ENCODE data around the gene VTI1A.

DNA sequence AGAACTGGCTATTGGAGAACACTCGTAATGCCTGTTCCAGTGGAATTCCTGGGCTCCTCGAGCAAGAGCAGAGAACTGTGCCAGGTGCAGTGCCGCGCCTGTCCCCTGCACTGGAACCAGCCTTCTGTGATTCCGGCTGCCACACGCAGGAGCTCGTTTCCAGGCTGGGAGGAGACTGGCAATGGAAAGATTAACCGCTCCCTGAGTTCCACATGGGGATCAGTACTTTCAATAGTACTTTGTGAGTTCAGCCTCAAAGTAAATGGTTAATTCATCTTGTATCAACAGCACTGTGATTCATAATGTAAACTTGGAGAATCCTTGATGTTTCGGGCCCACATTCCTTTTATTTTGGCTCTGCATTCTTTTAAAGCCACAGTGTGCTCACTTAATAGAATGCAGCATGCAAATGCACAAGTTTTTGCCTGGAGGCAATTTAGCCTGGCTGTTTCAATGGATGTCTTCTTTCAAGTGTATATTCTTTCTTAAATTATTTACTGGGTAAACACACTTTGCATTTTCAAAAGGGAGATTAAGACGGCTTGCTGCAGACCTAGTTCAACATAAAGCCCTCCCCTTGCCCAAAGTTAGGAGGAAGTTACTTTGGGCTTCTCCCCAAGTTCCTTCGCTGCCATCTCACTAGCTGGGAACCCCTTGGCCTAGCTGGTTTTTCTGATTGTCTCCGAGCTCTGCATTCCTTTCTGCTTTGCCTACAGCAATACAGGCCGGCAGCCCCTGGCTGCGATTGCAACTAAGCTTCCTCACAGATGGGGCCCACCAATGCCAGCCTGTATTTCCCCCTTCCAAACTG, 364.9 kb downstream of the VTI1A start:
- TF ChIP-seq CTCF (IDR thresholded peaks at IDR 0.05; ENCODE audit: poor library complexity, severe bottlenecking) (no peak), EP300 (conservative IDR thresholded peaks at IDR 0.05; ENCODE audit: poor library complexity, severe bottlenecking) (no peak), REST (IDR thresholded peaks at IDR 0.05; ENCODE audit: borderline replicate concordance) (no peak), EZH2 (IDR thresholded peaks at IDR 0.05; ENCODE audit: borderline replicate concordance, insufficient read depth, low read length, poor library complexity, severe bottlenecking) (no peak), TAF1 (IDR thresholded peaks at IDR 0.05; ENCODE audit: low read depth) (no peak), POLR2AphosphoS5 (IDR thresholded peaks at IDR 0.05) (no peak), RAD21 (conservative IDR thresholded peaks at IDR 0.05) (no peak), MXI1 (conservative IDR thresholded peaks at IDR 0.05; ENCODE audit: poor library complexity, severe bottlenecking) (no peak)
